BLaER1 treated with 17β-estradiol and CSF1 and Interleukin-3, amounts not matched to agents 10 nM and 100 nM (cell line): ENCODE measurements around the gene LEPROT.

Experiments
- H3K27ac ChIP-seq, 11 experiments: shearing (Covaris generic); formaldehyde crosslinking; 2 replicates each; pipeline ENCODE4 v1.8.1; 2022
- H3K27me3 ChIP-seq, 11 experiments: shearing (Covaris generic); formaldehyde crosslinking; 2 replicates each; pipeline ENCODE4 v1.8.1; 2022
- H3K36me3 ChIP-seq, 11 experiments: shearing (Covaris generic); formaldehyde crosslinking; 2 replicates each; pipeline ENCODE4 v1.8.1; 2022
- H3K4me1 ChIP-seq, 10 experiments: shearing (Covaris generic); formaldehyde crosslinking; 2 replicates each; pipeline ENCODE4 v1.8.1; 2022
- H3K4me2 ChIP-seq, 11 experiments: shearing (Covaris generic); formaldehyde crosslinking; 2 replicates each; pipeline ENCODE4 v1.8.1; 2022
- H3K4me3 ChIP-seq, 10 experiments: shearing (Covaris generic); formaldehyde crosslinking; 2 replicates each; pipeline ENCODE4 v1.8.1; 2022
- H3K9ac ChIP-seq, 11 experiments: shearing (Covaris generic); formaldehyde crosslinking; 2 replicates each; pipeline ENCODE4 v1.8.1; 2022
- H3K9me3 ChIP-seq, 11 experiments: shearing (Covaris generic); formaldehyde crosslinking; replicated peaks in 1 of 11; 2 replicates each; pipeline ENCODE4 v1.8.1; 2022
- H4K20me1 ChIP-seq, 11 experiments: shearing (Covaris generic); formaldehyde crosslinking; 2 replicates each; pipeline ENCODE4 v1.8.1; 2022
- Cebpa-rat ChIP-seq, 11 experiments: shearing (Covaris generic); IDR thresholded peaks; 2 replicates each; pipeline ENCODE4 v1.8.1; 2022

LEPROT gene

DNA sequence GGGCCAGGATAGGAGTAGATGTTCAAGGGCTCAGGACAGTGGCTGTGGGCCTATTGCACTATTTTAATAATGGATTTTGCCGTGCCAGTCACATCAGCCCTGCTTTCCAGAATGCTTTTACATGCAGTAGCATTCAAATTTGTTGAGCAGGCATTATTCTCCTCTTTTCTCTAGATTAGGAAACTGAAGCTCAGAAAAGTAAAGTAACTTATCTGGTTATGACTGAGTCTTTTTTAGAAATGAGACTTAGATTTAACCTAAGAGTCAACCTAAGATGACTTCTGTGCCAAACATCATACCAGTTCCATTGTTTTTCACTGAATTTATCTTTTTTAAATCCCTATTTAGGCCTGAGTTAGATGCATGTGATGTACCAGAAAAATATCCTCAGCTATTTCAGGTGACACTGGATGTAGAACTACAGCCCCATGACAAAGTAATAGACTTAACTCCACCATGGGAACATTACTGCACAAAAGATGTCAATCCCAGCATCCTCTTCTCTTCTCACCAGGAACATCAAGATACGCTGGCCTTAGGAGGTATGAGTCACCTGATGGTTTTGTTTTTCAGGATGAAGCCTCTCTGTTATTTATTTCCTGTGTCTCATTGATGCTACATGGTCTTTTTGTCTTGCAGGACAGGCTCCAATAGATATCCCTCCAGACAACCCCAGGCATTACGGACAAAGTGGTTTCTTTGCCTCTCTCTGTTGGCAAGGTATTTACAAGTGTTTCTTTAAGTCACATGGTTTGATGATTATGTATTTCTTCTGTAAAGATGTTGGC, 31.4 kb upstream of the LEPROT start:
- Histone ChIP-seq H3K27ac (no peak overlapping the region), H3K9me3 (peaks cover 0 to 8% (median 5%) of the 10 kb centered on the region in 11 experiments; a peak in 5 of 22 replicates), H4K20me1 (no peaks in the 10 kb centered on the region), H3K27me3 (no peaks in the 10 kb centered on the region), H3K4me3 (no peak overlapping the region), H3K4me2 (no peak overlapping the region), H3K4me1 (no peaks in the 10 kb centered on the region), H3K36me3 (peaks cover 0 to 4% (median 0%) of the 10 kb centered on the region in 11 experiments; a peak in 1 of 22 replicates), H3K9ac (no peak overlapping the region)
- no peak for TF ChIP-seq Cebpa-rat (IDR thresholded peaks at IDR 0.05)

- no peaks in the 10 kb centered on the region; a peak in 1 of 22 replicates for H3K36me3 ChIP-seq
These were observed 28.0 kb upstream of the LEPROT start for GRCh38 chr1:65392497-65392896.

GRCh38 chr1:65393347-65393746, 27.1 kb upstream of the LEPROT start:
- H3K4me3 ChIP-seq: no peak overlapping the region
- H3K4me1 ChIP-seq: peaks cover 0 to 10% (median 4%) of the 10 kb centered on the region in 10 experiments; a peak in 10 of 20 replicates
- no peak for TF ChIP-seq Cebpa-rat (IDR thresholded peaks at IDR 0.05)
- no peak overlapping the region for H3K9ac ChIP-seq
- H3K27ac ChIP-seq: no peak overlapping the region
- H4K20me1 ChIP-seq: no peaks in the 10 kb centered on the region
- no peak overlapping the region for H3K4me2 ChIP-seq
- H3K27me3 ChIP-seq: no peaks in the 10 kb centered on the region
- H3K9me3 ChIP-seq: no peaks in the 10 kb centered on the region
- no peaks in the 10 kb centered on the region; a peak in 1 of 22 replicates for H3K36me3 ChIP-seq

More at GRCh38 chr1:65392497-65392896, 28.0 kb upstream of the LEPROT start:
- TF ChIP-seq Cebpa-rat (IDR thresholded peaks at IDR 0.05): no peak
- Histone ChIP-seq H3K27me3 (no peaks in the 10 kb centered on the region), H3K4me1 (peaks cover 0 to 10% (median 4%) of the 10 kb centered on the region in 10 experiments; a peak in 10 of 20 replicates), H3K4me2 (no peak overlapping the region), H3K4me3 (no peak overlapping the region), H4K20me1 (no peaks in the 10 kb centered on the region), H3K27ac (no peak overlapping the region), H3K9ac (no peak overlapping the region), H3K9me3 (no peaks in the 10 kb centered on the region)

DNA sequence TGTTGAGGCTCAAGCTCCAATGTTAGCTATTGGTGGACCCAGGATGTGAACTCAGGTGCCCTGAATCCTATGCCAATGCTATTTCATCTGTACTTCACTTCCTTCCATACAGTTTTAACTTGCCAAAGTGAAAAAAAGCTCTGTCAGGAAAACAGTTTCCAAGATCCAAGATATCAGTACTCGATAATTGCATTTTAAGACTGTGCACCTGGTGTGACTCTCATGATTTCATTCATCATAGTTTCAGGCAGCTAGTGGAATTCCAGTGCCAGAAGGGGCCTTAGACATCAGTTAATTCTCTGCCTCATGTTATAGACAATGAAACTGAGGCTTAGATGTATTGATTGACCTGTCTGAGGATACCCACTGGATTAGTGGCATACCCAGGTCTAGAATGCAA, 26.5 kb upstream of the LEPROT start:
- Histone ChIP-seq H3K4me2 (no peak overlapping the region), H4K20me1 (no peaks in the 10 kb centered on the region), H3K4me1 (peaks cover 0 to 10% (median 4%) of the 10 kb centered on the region in 10 experiments; a peak in 10 of 20 replicates), H3K9me3 (no peaks in the 10 kb centered on the region), H3K27me3 (no peaks in the 10 kb centered on the region), H3K27ac (no peak overlapping the region), H3K4me3 (no peak overlapping the region), H3K36me3 (no peaks in the 10 kb centered on the region; a peak in 1 of 22 replicates), H3K9ac (no peak overlapping the region)
- TF ChIP-seq Cebpa-rat (IDR thresholded peaks at IDR 0.05): no peak

GRCh38 chr1:65395887-65396612, 24.4 kb upstream of the LEPROT start:
- peak overlapping the region in 2 of 11 experiments; percentile 4 to 46; a peak in 2 of 22 replicates for H3K27ac ChIP-seq
- peaks cover 0 to 10% (median 4%) of the 10 kb centered on the region in 10 experiments; a peak in 10 of 20 replicates for H3K4me1 ChIP-seq
- no peaks in the 10 kb centered on the region for H3K27me3 ChIP-seq
- no peak for TF ChIP-seq Cebpa-rat (IDR thresholded peaks at IDR 0.05)
- H3K36me3 ChIP-seq: no peaks in the 10 kb centered on the region; a peak in 1 of 22 replicates
- no peaks in the 10 kb centered on the region for H3K9me3 ChIP-seq
- peak overlapping the region in 5 of 11 experiments; percentile 16 to 58 (median 41); a peak in 10 of 22 replicates for H3K4me2 ChIP-seq
- no peaks in the 10 kb centered on the region for H4K20me1 ChIP-seq
- no peak overlapping the region for H3K9ac ChIP-seq
- no peak overlapping the region for H3K4me3 ChIP-seq

DNA sequence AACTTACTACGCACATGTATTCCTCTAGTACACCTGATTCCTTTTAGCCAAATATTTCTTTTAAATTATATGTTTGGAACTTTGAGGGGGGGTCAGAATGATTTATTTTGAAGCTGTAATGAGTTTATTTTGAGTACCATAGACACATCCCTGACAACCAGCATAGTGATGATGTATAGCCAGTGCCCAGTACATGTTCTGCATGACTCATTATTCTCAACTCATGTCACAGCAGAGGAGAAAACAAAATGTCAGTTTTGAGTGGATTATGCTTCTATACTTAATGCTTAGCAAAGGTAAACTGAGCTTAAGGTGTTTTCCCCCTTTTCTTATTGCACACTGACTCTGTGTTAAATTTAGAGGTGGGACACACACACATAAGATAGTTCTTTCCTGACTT, 22.4 kb upstream of the LEPROT start:
- Histone ChIP-seq H3K4me1 (peaks cover 0 to 10% (median 4%) of the 10 kb centered on the region in 10 experiments; a peak in 10 of 20 replicates), H3K27me3 (no peaks in the 10 kb centered on the region), H3K4me2 (no peak overlapping the region), H3K9ac (no peak overlapping the region), H3K27ac (no peak overlapping the region), H3K4me3 (no peak overlapping the region), H3K9me3 (no peaks in the 10 kb centered on the region), H3K36me3 (no peaks in the 10 kb centered on the region), H4K20me1 (no peaks in the 10 kb centered on the region)
- TF ChIP-seq Cebpa-rat (IDR thresholded peaks at IDR 0.05): no peak

DNA sequence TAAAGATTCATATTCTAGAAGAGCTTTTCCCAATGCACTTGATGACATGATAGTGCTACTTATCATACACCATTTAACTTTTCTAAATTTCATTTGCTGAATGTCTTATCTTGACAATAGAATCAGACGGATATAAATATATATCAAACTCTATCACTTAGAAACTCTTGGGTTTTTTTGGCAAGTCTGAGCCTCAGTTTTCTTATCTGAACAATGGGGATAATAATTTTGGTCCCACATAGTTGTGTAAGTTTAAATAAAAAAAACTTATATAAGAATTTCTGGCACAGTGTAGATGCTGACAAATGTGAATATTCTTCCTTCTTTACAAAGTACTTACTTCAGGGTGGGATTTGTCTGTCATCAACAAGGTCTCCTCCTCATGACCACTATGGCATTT, 21.5 kb upstream of the LEPROT start:
- no peak overlapping the region for H3K27ac ChIP-seq
- TF ChIP-seq Cebpa-rat (IDR thresholded peaks at IDR 0.05): no peak
- no peaks in the 10 kb centered on the region for H3K9me3 ChIP-seq
- no peak overlapping the region for H3K9ac ChIP-seq
- H3K4me3 ChIP-seq: no peak overlapping the region
- no peaks in the 10 kb centered on the region for H3K27me3 ChIP-seq
- H3K36me3 ChIP-seq: no peaks in the 10 kb centered on the region
- no peak overlapping the region for H3K4me2 ChIP-seq
- no peaks in the 10 kb centered on the region for H4K20me1 ChIP-seq
- peaks cover 0 to 10% (median 4%) of the 10 kb centered on the region in 10 experiments; a peak in 10 of 20 replicates for H3K4me1 ChIP-seq

GRCh38 chr1:65401612-65402011, 18.9 kb upstream of the LEPROT start:
- Histone ChIP-seq H3K4me1 (0 out of 20 replicates have a peak, but pooled peaks cover 0 to under 1% (median 0%) of the 10 kb centered on the region in 10 experiments), H3K27me3 (no peaks in the 10 kb centered on the region), H4K20me1 (no peaks in the 10 kb centered on the region), H3K9me3 (no peaks in the 10 kb centered on the region), H3K36me3 (no peaks in the 10 kb centered on the region), H3K4me3 (no peak overlapping the region), H3K4me2 (no peak overlapping the region), H3K27ac (no peak overlapping the region), H3K9ac (no peak overlapping the region)
- TF ChIP-seq Cebpa-rat (IDR thresholded peaks at IDR 0.05): no peak

DNA sequence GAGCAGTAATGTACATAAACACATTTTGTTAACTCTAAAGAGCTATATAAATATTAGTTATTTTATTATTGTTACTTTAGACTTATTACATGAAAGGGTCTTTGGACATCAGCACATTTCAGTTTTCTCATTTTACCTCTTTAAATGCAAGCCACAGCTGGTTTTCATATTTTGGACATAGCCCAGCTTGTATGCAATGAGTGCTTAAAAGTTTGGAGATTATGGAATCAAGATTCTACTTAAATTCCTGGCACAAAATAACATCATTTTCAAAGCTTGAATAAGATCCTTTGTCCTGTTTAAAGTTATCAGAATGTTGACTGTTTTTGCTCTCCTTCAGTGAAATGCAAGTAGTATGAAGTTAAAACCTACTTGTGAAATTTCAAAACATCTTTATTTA, 15.5 kb upstream of the LEPROT start:
- peaks cover 0 to 7% (median 0%) of the 10 kb centered on the region in 10 experiments; a peak in 2 of 20 replicates for H3K4me1 ChIP-seq
- H3K27me3 ChIP-seq: no peaks in the 10 kb centered on the region
- H3K36me3 ChIP-seq: no peaks in the 10 kb centered on the region
- H4K20me1 ChIP-seq: no peaks in the 10 kb centered on the region
- H3K9me3 ChIP-seq: no peaks in the 10 kb centered on the region
- no peak overlapping the region for H3K4me3 ChIP-seq
- no peak overlapping the region for H3K27ac ChIP-seq
- no peak overlapping the region for H3K4me2 ChIP-seq
- no peak overlapping the region for H3K9ac ChIP-seq
- TF ChIP-seq Cebpa-rat (IDR thresholded peaks at IDR 0.05): no peak
